Measurements from ENCODE around the gene NUDCD2. TPM values are rescaled to one million over a fixed set of nuclear protein-coding genes. Genes with fewer than 3 reads are reported as not detected.

Gene NUDCD2
- total and polyA plus RNA-seq, 11 donors: 1.6 to 17.1 (median 12.8) TPM

GRCh38 chr5:163439092-163439425 lies 20.8 kb downstream of the NUDCD2 start:
- no peaks in the 10 kb centered on the region for H3K9me3 ChIP-seq
- H3K4me1 ChIP-seq: peaks cover 0 to 54% (median 25%) of the 10 kb centered on the region in 12 donors
- 52 to 57% (median 56%) methylated on average over 2 of the region's 2 CpGs for WGBS, 4 donors
- ATAC-seq: peak in 2 of 4 donors; percentile 3 to 8
- H3K27ac ChIP-seq: peak overlapping the region in 1 of 12 donors; percentile 92
- no peak for DNase-seq
- peak overlapping the region in 9 of 12 donors; percentile 63 to 99 (median 88) for H3K4me3 ChIP-seq
- intact Hi-C loops (cut with DNase I): loop anchor here in 1 of 10 donors (2.0 kb wide), 1 partner anchor 20 kb away; no protein-coding TSS in a partner anchor
- TF ChIP-seq CTCF (IDR thresholded peaks at IDR 0.05) (no peak), POLR2A (IDR thresholded peaks at IDR 0.05) (no peak)
- H3K36me3 ChIP-seq: peaks cover 0 to 46% (median 37%) of the 10 kb centered on the region in 9 donors
- H3K27me3 ChIP-seq: no peaks in the 10 kb centered on the region

- Histone ChIP-seq H3K27me3 (no peaks in the 10 kb centered on the region), H3K36me3 (peaks cover 0 to 31% (median 22%) of the 10 kb centered on the region in 9 donors), H3K4me3 (peak within 1 kb of the TSS; percentile 63 to 99 (median 88)), H3K27ac (peak within 1 kb of the TSS; percentile 81 to 95 (median 92)), H3K9me3 (no peaks in the 10 kb centered on the region), H3K4me1 (peaks cover 0 to 54% (median 25%) of the 10 kb centered on the region in 12 donors)
- WGBS, 4 donors: 0 to 1% (median 1%) methylated on average over 16 to 51 of the region's 51 CpGs
- peak; percentile 95 to 97 (median 96) for ATAC-seq
- DNase-seq: peak; percentile 95 to 97 (median 96)
- TF ChIP-seq POLR2A (IDR thresholded peaks at IDR 0.05) (peak; percentile 59 to 85), CTCF (IDR thresholded peaks at IDR 0.05) (peak in 1 of 12 donors; percentile 4)
- intact Hi-C loops (cut with DNase I): loop anchor here in 2 of 10 donors (1.0 to 2.0 kb wide), 2 partner anchors 21 to 68 kb away; partner anchors contain the start of gene MAT2B (in 1 of the 2)
Measured at GRCh38 chr5:163437309-163438182, 22.4 kb downstream of the NUDCD2 start, which contains the start of gene CCNG1. Gene CCNG1 (plus strand): TSS chr5:163437595. CDS start chr5:163439257, 1,662 bp downstream.

GRCh38 chr5:163437011-163437308 lies 22.9 kb downstream of the NUDCD2 start:
- Histone ChIP-seq H3K27ac (peak overlapping the region; percentile 27 to 95 (median 91)), H3K9me3 (no peaks in the 10 kb centered on the region), H3K27me3 (no peaks in the 10 kb centered on the region), H3K4me1 (peaks cover 0 to 54% (median 25%) of the 10 kb centered on the region in 12 donors), H3K4me3 (peak overlapping the region; percentile 63 to 99 (median 88)), H3K36me3 (peaks cover 0 to 25% (median 16%) of the 10 kb centered on the region in 9 donors)
- 3 to 4% (median 4%) methylated on average over 6 of the region's 6 CpGs for WGBS, 4 donors
- intact Hi-C loops (cut with DNase I): loop anchor here in 1 of 10 donors (1.0 kb wide), 1 partner anchor 68 kb away; the partner anchor contains the start of gene MAT2B
- ATAC-seq (no peak), DNase-seq (no peak)
- no peak for TF ChIP-seq CTCF (IDR thresholded peaks at IDR 0.05)
- TF ChIP-seq POLR2A (IDR thresholded peaks at IDR 0.05): no peak

- peak overlapping the region in 9 of 12 donors; percentile 50 to 93 (median 92) for H3K27ac ChIP-seq
- peaks cover 0 to 20% (median 11%) of the 10 kb centered on the region in 9 donors for H3K36me3 ChIP-seq
- ATAC-seq (no peak), DNase-seq (no peak)
- TF ChIP-seq CTCF (IDR thresholded peaks at IDR 0.05) (no peak), POLR2A (IDR thresholded peaks at IDR 0.05) (no peak)
- H3K27me3 ChIP-seq: no peaks in the 10 kb centered on the region
- peaks cover 0 to 52% (median 25%) of the 10 kb centered on the region in 12 donors for H3K4me1 ChIP-seq
- WGBS, 4 donors: 78 to 87% (median 83%) methylated on average over 4 of the region's 4 CpGs
- peak overlapping the region in 8 of 12 donors; percentile 63 to 99 (median 88) for H3K4me3 ChIP-seq
- intact Hi-C loops (cut with DNase I): no loop called here
- no peaks in the 10 kb centered on the region for H3K9me3 ChIP-seq
Measured at GRCh38 chr5:163436515-163436914, 23.4 kb downstream of the NUDCD2 start.
